Prostate gland (tissue), 2 donors: ENCODE measurements around the gene MAML1.
A peak's percentile ranks its signal among the peaks of the same experiment; 100 is the strongest.

Experiments
- CTCF ChIP-seq, 4 experiments: fragments of 200-600 bp in 2 of 4; fragments of 450-650 bp in 2 of 4; sonication (generic) in 2 of 4; IDR thresholded peaks; 1 replicate in 3 of 4; 2 replicates in 1 of 4; pipeline ENCODE4 v1.5.1; 2016 to 2019; ENCODE audit warnings: antibody characterized with exemption in 4 of 4, mild to moderate bottlenecking in 2 of 4, moderate library complexity in 2 of 4
- POLR2AphosphoS5 ChIP-seq: sonication (generic); formaldehyde crosslinking; IDR thresholded peaks from one replicate; pipeline ENCODE4 v1.6.1; 2017; ENCODE audit warnings: antibody characterized with exemption

GRCh38 chr5:179795863-179796833 lies 63.5 kb downstream of the MAML1 start:
- peak; percentile 54 for TF ChIP-seq POLR2AphosphoS5
- TF ChIP-seq CTCF (IDR thresholded peaks at IDR 0.05): peak; percentile 86 to 96 (median 92)
